Smooth muscle cell (in vitro differentiated cells): ENCODE measurements around the gene GAA. TPM values are rescaled to one million over a fixed set of nuclear protein-coding genes. Genes with fewer than 3 reads are reported as not detected.

Source experiments
- DNase-seq: peaks from one replicate; lab custom pipeline; 2025; ENCODE audit not compliant: unreplicated experiment; lab: John Stamatoyannopoulos, UW
- H2AFZ ChIP-seq: fragments of 200-600 bp; sonication (generic); 2 replicates; pipeline ENCODE4 v1.6.0; 2016; ENCODE audit warnings: antibody characterized with exemption, low read depth, mild to moderate bottlenecking
- H3F3A ChIP-seq: fragments of 200-600 bp; sonication (generic); 2 replicates; pipeline ENCODE4 v1.6.0; 2017; ENCODE audit warnings: antibody characterized with exemption, low read depth
- H3K27ac ChIP-seq: fragments of 200-600 bp; sonication (generic); 2 replicates; pipeline ENCODE4 v1.5.1; 2016; ENCODE audit warnings: low read depth, mild to moderate bottlenecking
- H3K27me3 ChIP-seq: fragments of 200-600 bp; sonication (generic); 2 replicates; pipeline ENCODE4 v1.6.1; 2016; ENCODE audit warnings: low read depth, mild to moderate bottlenecking
- H3K36me3 ChIP-seq: fragments of 200-600 bp; sonication (generic); 2 replicates; pipeline ENCODE4 v1.5.1; 2016; ENCODE audit warnings: low read depth
- H3K4me1 ChIP-seq: fragments of 200-600 bp; sonication (generic); 2 replicates; pipeline ENCODE4 v1.5.1; 2016; ENCODE audit warnings: low read depth
- H3K4me2 ChIP-seq: fragments of 200-600 bp; sonication (generic); 2 replicates; pipeline ENCODE4 v1.6.0; 2016; ENCODE audit warnings: mild to moderate bottlenecking
- H3K4me3 ChIP-seq: fragments of 200-600 bp; sonication (generic); 2 replicates; pipeline ENCODE4 v1.5.1; 2016; ENCODE audit warnings: mild to moderate bottlenecking
- H3K79me2 ChIP-seq: fragments of 200-600 bp; sonication (generic); 2 replicates; pipeline ENCODE4 v1.6.0; 2016; ENCODE audit warnings: low read depth, mild to moderate bottlenecking
- H3K9ac ChIP-seq: fragments of 200-600 bp; sonication (generic); 2 replicates; pipeline ENCODE4 v1.6.0; 2016; ENCODE audit warnings: low read depth
- H3K9me3 ChIP-seq: fragments of 200-600 bp; sonication (generic); replicated peaks from 2 replicates; pipeline ENCODE4 v1.5.1; 2016; ENCODE audit warnings: low read depth
- H4K20me1 ChIP-seq: fragments of 200-600 bp; sonication (generic); 2 replicates; pipeline ENCODE4 v1.6.0; 2016; ENCODE audit warnings: low read depth
- WGBS: methylation state at CpG from one replicate; pipeline ENCODE4 v1.1.7; 2016; ENCODE audit warnings: low lambda C conversion rate; 5-methylcytosine and 5-hydroxymethylcytosine counted together
- polyA plus RNA-seq: library from polyadenylated mRNA; unstranded; fragments of >200 nt; fragmentation: Nextera tagmentation; extraction: Ambion mirVana; gene quantifications from 2 replicates; pipeline ENCODE4 v1.2.1, GENCODE V29; 2016
- total RNA-seq: library from RNA; depleted of rRNA; stranded (reverse); fragments of >200 nt; gene quantifications from 2 replicates; pipeline ENCODE4 v1.2.3, GENCODE V29; 2014
- TF ChIP-seq, protein P1 (sequence below): fragments of 200-600 bp; sonication (generic); IDR thresholded peaks from 2 replicates; pipeline ENCODE4 v1.5.1; 2017; ENCODE audit warnings: borderline replicate concordance, mild to moderate bottlenecking, antibody characterized with exemption; ENCODE audit not compliant: insufficient read depth, poor library complexity, severe bottlenecking

The GAA gene
- total and polyA plus RNA-seq, 2 experiments from 2014 or later, result 36.6 to 53.6 TPM

DNA sequence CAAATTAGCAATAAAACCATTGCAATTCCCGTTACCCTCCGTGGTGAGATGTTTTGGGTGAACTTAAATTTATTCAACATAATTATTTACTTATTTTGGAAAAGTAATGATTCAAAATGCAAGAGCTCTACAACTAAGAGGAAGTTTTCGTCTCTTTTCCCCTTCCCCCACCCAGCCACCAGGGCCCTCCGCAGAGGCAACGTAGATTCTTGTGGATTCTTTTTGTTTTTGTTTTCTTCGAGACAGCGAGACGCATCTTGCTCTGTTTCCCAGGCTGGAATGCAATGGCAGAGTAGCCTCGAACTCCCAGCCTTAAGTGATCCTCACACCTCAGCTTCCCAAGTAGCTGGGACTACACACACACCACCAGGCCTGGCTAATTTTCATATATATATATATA, 45.8 kb upstream of the GAA start:
- Histone ChIP-seq H3K36me3 (no peaks in the 10 kb centered on the region), H3K4me2 (no peak overlapping the region), H3K9me3 (no peaks in the 10 kb centered on the region), H2AFZ (no peak overlapping the region), H4K20me1 (no peaks in the 10 kb centered on the region), H3K27ac (no peak overlapping the region), H3K79me2 (no peaks in the 10 kb centered on the region), H3K4me3 (no peak overlapping the region), H3K4me1 (no peaks in the 10 kb centered on the region), H3K9ac (no peak overlapping the region), H3K27me3 (no peaks in the 10 kb centered on the region), H3F3A (peaks cover 26% of the 10 kb centered on the region)
- 50% methylated on average over 9 of the region's 9 CpGs for WGBS
- no peak for DNase-seq
- TF ChIP-seq, protein P1, sequence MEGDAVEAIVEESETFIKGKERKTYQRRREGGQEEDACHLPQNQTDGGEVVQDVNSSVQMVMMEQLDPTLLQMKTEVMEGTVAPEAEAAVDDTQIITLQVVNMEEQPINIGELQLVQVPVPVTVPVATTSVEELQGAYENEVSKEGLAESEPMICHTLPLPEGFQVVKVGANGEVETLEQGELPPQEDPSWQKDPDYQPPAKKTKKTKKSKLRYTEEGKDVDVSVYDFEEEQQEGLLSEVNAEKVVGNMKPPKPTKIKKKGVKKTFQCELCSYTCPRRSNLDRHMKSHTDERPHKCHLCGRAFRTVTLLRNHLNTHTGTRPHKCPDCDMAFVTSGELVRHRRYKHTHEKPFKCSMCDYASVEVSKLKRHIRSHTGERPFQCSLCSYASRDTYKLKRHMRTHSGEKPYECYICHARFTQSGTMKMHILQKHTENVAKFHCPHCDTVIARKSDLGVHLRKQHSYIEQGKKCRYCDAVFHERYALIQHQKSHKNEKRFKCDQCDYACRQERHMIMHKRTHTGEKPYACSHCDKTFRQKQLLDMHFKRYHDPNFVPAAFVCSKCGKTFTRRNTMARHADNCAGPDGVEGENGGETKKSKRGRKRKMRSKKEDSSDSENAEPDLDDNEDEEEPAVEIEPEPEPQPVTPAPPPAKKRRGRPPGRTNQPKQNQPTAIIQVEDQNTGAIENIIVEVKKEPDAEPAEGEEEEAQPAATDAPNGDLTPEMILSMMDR, result no peak

DNA sequence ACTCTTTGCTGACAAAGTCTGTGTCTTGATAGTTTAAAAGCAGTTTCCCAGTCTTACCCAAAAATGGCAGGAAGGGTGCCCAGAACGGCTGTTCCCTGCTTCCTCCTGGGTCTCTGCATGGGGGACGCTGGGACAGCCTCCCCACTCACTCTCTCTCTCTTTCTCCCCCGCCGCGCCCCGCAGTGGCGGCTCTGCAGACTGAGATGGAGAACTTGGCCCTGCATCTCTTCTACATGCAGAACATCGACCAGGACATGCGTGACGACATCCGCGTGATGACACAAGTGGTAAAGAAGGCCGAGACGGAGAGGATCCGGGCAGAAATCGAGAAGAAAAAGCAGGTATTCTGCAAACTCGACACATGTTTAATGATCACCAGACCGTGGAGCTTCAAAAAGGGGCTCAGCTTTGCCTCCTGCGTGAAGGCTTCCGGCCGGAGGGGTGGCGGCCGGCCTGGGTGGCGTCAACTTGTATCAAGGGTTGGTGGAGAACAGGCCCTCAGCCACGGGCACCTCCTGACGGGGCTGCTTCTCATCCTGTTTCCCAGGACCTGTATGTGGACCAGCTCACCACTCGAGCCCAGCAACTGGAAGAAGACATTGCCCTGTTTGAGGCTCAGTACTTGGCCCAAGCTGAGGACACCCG, 42.9 kb upstream of the GAA start:
- no peaks in the 10 kb centered on the region for H3K79me2 ChIP-seq
- H2AFZ ChIP-seq, result no peak overlapping the region
- DNase-seq, result no peak
- no peaks in the 10 kb centered on the region for H3K4me1 ChIP-seq
- H3K27ac ChIP-seq, result no peak overlapping the region
- peaks cover 12% of the 10 kb centered on the region for H3F3A ChIP-seq
- no peaks in the 10 kb centered on the region for H4K20me1 ChIP-seq
- H3K4me2 ChIP-seq, result no peak overlapping the region
- H3K9ac ChIP-seq, result no peak overlapping the region
- H3K4me3 ChIP-seq, result no peak overlapping the region
- no peaks in the 10 kb centered on the region for H3K9me3 ChIP-seq
- WGBS, result 96% methylated on average over 28 of the region's 28 CpGs
- TF ChIP-seq, protein P1, result no peak
- no peaks in the 10 kb centered on the region for H3K27me3 ChIP-seq
- no peaks in the 10 kb centered on the region for H3K36me3 ChIP-seq

DNA sequence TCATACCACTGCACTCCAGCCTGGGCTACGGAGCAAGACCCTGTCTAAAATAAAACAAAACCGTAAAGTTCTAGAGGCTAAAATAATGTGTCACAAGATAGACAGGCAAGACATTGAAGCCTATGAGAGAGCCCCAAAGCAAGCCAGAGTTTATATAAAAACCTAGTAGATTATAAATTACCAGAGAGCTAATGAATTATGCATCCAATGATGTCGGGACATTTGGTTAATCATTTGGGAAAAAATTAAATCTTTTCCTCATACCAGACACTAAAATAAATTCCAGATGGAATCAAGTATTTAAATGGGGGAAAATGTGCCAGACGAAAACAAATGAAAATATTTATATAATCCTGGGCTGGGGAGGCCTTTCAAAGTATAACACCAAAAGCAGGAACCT, 40.7 kb upstream of the GAA start:
- no peak for DNase-seq
- Histone ChIP-seq H2AFZ (no peak overlapping the region), H3K27me3 (no peaks in the 10 kb centered on the region), H3K9ac (no peak overlapping the region), H3K4me3 (no peak overlapping the region), H3K36me3 (no peaks in the 10 kb centered on the region), H3K4me2 (no peak overlapping the region), H4K20me1 (no peaks in the 10 kb centered on the region), H3F3A (no peaks in the 10 kb centered on the region), H3K27ac (no peak overlapping the region), H3K4me1 (peaks cover 6% of the 10 kb centered on the region), H3K9me3 (no peaks in the 10 kb centered on the region), H3K79me2 (no peaks in the 10 kb centered on the region)
- WGBS, result 94% methylated on average over 4 of the region's 4 CpGs
- TF ChIP-seq, protein P1, result no peak

DNA sequence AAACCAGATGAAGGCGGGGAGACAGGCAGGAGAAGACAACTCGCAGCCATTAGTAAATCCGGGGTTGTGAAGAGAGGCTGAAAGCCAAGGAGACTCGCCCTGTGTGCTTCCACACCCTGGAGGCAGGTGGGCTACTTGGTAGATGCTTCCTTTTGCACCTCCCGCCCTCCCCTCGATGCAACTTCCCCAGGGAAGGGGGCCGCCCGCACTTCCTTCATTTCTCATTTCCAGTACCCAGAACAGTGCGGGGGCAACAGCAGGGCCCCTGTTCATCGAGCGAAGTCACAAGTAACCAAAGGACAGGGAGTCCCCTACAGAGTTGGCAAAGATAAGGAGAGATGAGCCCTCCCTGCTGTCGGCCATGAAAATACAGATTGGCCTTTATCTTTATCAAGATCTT, 40.0 kb upstream of the GAA start:
- no peak overlapping the region for H3K4me2 ChIP-seq
- no peak overlapping the region for H3K4me3 ChIP-seq
- no peak overlapping the region for H3K9ac ChIP-seq
- no peak overlapping the region for H2AFZ ChIP-seq
- H3K27me3 ChIP-seq, result no peaks in the 10 kb centered on the region
- H3K4me1 ChIP-seq, result peaks cover 7% of the 10 kb centered on the region
- TF ChIP-seq, protein P1, result no peak
- no peak overlapping the region for H3K27ac ChIP-seq
- DNase-seq, result no peak
- WGBS, result 96% methylated on average over 12 of the region's 12 CpGs
- H3K79me2 ChIP-seq, result no peaks in the 10 kb centered on the region
- H3F3A ChIP-seq, result no peaks in the 10 kb centered on the region
- no peaks in the 10 kb centered on the region for H3K36me3 ChIP-seq
- no peaks in the 10 kb centered on the region for H3K9me3 ChIP-seq
- H4K20me1 ChIP-seq, result no peaks in the 10 kb centered on the region
